ENCODE measurements around the gene ADGRG3. TPM values are rescaled to one million over a fixed set of nuclear protein-coding genes. Genes with fewer than 3 reads are reported as not detected.
A peak's percentile ranks its signal among the peaks of the same experiment; 100 is the strongest.

ADGRG3 gene
- total and polyA plus RNA-seq, 2 of the 13 experiments (the other 11 are each of a cell fraction or from before 2014, with no cell fraction given): 2.7 to 11.8 TPM

GRCh38 chr16:57667526-57668262, 412 bp upstream of the ADGRG3 start (continued):
- TF ChIP-seq SATB2 (CRISPR knock-in tag; IDR thresholded peaks at IDR 0.05) (no peak; the same call in 1 of the 2 replicates), ZNF468 (CRISPR knock-in tag; IDR thresholded peaks at IDR 0.05) (no peak), ATF7-NPFF (CRISPR knock-in tag; IDR thresholded peaks at IDR 0.05; ENCODE audit: low read depth) (no peak), MLXIP (CRISPR knock-in tag; IDR thresholded peaks at IDR 0.05; ENCODE audit: borderline replicate concordance) (no peak), NFKB2 (CRISPR knock-in tag; IDR thresholded peaks at IDR 0.05; ENCODE audit: borderline replicate concordance) (peak; percentile 40; the same call in 1 of the 2 replicates), ZNF558 (CRISPR knock-in tag; IDR thresholded peaks at IDR 0.05; ENCODE audit: borderline replicate concordance) (no peak), ZSCAN12 (CRISPR knock-in tag; IDR thresholded peaks at IDR 0.05) (no peak), ZGPAT (CRISPR knock-in tag; IDR thresholded peaks at IDR 0.05) (peak; percentile 91; the same call in 1 of the 2 replicates), ZBTB21 (CRISPR knock-in tag; IDR thresholded peaks at IDR 0.05) (peak; percentile 99), BATF2 (CRISPR knock-in tag; IDR thresholded peaks at IDR 0.05) (peak; percentile 55; the same call in 1 of the 2 replicates), KLF9 (CRISPR knock-in tag; IDR thresholded peaks at IDR 0.05; ENCODE audit: low read depth) (no peak), ARID4A (CRISPR knock-in tag; IDR thresholded peaks at IDR 0.05; ENCODE audit: borderline replicate concordance) (peak; percentile 82)
- TF ChIP-seq, protein P1, sequence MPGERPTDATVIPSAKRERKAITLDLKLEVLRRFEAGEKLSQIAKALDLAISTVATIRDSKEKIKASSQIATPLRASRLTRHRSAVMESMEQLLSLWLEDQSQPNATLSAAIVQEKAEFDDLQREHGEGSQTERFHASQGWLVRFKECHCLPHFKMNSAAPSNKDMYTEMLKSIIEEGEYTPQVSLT (CRISPR knock-in tag; IDR thresholded peaks at IDR 0.05; ENCODE audit: borderline replicate concordance, low read depth): no peak
- TF ChIP-seq, protein P2, sequence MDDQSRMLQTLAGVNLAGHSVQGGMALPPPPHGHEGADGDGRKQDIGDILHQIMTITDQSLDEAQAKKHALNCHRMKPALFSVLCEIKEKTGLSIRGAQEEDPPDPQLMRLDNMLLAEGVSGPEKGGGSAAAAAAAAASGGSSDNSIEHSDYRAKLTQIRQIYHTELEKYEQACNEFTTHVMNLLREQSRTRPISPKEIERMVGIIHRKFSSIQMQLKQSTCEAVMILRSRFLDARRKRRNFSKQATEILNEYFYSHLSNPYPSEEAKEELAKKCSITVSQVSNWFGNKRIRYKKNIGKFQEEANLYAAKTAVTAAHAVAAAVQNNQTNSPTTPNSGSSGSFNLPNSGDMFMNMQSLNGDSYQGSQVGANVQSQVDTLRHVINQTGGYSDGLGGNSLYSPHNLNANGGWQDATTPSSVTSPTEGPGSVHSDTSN (CRISPR knock-in tag; IDR thresholded peaks at IDR 0.05; ENCODE audit: borderline replicate concordance): no peak
- TF ChIP-seq, protein P3, sequence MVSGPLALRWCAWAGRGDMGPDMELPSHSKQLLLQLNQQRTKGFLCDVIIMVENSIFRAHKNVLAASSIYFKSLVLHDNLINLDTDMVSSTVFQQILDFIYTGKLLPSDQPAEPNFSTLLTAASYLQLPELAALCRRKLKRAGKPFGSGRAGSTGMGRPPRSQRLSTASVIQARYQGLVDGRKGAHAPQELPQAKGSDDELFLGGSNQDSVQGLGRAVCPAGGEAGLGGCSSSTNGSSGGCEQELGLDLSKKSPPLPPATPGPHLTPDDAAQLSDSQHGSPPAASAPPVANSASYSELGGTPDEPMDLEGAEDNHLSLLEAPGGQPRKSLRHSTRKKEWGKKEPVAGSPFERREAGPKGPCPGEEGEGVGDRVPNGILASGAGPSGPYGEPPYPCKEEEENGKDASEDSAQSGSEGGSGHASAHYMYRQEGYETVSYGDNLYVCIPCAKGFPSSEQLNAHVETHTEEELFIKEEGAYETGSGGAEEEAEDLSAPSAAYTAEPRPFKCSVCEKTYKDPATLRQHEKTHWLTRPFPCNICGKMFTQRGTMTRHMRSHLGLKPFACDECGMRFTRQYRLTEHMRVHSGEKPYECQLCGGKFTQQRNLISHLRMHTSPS (CRISPR knock-in tag; IDR thresholded peaks at IDR 0.05; ENCODE audit: low read depth): peak; percentile 66

All from HepG2 (cell line).